Stimulated activated CD8-positive, alpha-beta memory T cell treated with anti-CD3 and anti-CD28 coated beads, Interleukin-4, amount 100 ng/mL, for 1 hour (primary cell): ENCODE measurements around the gene SLC66A3.

Source experiments
- DNase-seq, 2 donors: peaks; one replicate each; pipeline ENCODE4 v3.0.0-alpha.2; 2020; ENCODE audit warnings: low read depth in 2 of 2, low spot score in 1 of 2

Gene SLC66A3

DNA sequence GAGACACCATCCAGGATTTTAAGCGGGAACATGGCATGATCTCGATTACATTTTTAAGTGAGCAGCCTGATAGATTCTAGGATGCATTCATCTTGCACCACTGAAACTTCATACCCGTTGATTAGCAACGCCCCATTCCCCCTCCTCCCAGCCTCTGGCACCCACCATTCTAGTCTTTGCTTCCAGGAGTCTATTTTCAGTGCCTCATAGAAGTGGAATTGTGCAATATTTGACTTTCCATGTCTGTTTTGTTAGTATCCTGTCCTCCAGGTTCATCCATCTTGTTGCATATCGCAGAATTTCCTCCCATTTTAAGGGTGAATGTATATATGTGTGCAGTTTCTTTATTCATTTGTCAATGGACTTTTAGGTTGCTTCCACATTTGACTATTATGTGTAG, 20.9 kb upstream of the SLC66A3 start:
- DNase-seq: no peak

DNA sequence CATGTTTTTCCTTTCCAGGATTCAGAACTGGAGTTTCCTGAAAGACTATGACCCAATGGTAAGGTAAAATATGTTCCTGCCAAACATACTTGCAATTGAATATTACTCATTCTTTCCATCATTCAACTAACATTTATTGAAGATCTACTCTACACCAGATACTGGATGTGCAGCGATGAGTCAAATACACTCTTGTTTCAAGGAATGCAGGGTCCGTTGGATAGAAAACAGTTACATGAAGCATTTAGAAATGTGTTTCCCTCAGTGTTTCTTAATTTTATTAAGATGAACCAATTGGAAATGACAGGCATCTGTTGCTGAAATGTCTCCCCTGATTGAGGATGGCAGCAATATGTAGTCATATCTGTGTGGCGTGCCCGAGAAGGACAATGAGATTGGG, 14.8 kb upstream of the SLC66A3 start:
- DNase-seq: no peak

DNA sequence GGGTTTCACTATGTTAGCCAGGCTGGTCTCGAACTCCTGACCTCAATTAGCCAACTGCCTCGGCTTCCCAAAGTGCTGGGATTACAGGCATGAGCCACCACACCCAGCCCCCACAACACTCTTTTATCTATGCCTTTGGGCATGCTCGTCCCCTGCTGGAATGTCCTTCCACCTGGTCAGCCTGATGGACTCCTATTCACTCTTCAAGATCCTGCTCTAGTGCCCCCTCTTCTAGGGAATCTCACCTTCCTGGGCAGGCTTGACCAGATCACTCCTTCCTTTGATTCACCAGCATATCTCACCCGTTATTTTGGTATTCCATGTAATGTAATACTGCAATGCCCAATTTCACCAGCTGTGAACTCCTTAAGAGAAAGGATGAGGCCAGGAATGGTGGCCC, 13.9 kb upstream of the SLC66A3 start:
- no peak for DNase-seq

DNA sequence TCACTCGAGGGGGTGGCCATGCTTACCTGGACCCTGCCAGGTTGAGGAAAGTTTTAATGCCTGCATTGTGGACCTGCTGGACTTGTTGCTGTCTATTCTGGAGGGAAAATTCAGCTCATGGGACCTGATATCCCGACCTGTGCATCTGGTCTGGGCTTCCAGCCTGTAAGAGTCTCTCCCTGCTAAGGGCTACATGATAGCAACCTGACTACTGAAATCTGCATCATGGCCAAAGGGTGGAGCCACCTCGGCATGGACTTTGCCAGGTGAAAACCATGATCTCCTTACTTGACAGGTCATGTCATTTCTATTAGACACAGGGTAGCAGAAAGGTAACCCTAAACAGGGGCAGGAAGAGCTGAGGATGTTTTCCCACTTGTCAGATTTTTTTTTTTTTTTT, 12.9 kb upstream of the SLC66A3 start:
- DNase-seq: no peak

DNA sequence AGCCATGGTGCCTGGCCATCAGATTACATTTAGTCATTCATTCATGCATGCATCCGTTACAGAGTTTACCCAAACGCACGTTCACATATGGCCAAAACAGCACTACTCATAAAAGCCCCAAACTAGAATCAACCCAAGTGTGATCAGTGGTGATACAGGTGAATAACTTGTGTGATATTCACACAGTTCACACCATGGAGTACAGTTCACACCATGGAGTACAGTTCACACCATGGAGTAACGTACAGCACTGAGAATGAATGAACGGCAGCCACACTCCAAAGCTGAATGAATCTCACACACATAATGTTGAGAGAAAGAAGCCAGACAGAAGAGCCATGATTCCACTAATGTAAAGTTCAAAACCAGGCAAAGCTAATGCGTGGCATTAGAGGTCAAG, 12.3 kb upstream of the SLC66A3 start:
- no peak for DNase-seq

DNA sequence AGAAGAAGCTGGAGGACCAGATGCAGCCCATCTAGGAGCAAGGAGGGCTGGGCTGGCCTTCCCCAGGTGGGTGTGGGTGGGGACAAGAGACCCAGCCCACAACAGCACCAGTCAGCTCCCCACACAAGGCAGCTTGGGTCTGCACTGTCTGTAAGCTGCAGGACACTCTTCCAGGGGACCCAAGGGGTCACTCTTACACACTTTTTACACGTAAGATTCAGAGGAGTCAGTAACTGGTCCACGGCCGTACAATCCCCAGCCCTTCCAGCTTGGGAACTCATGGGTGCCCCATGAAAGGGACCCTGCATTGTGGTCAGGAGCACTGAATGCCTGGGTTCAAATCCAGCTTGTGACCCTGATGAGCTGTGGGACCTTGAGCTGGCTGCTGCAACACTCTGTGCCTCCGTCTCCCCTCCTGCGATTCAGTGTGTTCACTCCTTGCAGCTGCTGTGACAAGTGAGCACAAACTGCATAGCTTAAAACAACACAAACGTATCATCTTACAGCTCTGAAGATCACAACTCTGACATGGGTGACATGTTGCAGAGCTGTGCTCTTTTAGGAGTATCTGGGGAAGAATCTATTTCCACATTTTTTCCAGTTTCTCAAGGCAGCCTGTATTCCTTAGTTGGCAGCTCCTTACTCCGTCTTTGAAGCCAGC, 11.1 kb upstream of the SLC66A3 start:
- DNase-seq: no peak

DNA sequence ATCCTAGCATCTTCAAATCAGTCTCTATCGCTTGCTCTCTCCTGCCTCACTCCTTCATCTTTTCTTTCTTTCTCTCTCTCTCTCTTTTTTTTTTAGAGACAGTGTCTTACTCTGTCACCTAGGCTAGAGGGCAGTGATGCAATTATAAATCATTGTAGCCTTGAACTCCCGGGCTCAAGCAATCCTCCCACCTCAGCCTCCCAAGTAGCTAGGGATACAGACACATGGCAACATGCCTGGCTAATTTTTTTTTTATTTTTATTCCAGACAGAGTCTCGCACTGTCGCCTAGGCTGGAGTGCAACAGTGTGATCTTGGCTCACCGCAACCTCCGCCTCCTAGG, 10.6 kb upstream of the SLC66A3 start:
- DNase-seq: no peak

DNA sequence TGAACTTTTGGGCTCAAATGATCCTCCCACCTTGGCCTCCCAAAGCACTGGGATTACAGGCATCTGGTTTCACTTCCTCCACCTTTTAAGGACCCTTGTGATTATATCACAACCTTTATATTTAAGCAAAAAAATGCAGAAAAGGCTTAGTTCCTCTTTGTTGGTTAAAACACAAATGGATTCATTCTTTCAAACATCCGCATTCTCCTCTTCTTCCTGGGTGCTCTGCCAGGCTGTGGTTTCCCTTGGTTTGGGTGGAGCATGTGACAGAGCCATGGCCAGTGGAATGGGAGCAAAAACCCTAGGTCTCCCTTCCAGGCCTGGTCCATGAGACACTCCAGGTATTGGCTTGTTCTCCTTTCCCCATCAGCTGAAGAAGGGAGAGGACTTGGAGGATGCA, 9.9 kb upstream of the SLC66A3 start:
- no peak for DNase-seq

DNA sequence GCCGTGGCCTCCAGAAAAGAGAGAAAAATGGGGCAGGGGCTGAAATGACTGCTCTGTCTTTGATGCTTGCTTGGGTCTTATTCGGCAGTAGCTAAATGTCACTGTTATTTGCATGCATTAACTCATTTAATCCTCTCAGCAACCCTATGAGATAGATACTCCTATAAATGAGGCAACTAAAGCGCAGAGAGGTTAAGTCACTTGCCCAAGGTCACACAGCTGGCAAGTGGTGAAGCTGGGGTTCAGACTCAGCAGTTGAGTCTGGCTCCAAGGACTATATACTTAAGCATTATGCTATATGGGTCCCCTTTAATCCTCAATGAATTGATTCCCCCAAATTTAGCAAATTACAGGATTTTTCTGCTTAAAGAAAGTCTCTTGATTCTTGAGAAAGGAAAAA, 9.2 kb upstream of the SLC66A3 start:
- no peak for DNase-seq

DNA sequence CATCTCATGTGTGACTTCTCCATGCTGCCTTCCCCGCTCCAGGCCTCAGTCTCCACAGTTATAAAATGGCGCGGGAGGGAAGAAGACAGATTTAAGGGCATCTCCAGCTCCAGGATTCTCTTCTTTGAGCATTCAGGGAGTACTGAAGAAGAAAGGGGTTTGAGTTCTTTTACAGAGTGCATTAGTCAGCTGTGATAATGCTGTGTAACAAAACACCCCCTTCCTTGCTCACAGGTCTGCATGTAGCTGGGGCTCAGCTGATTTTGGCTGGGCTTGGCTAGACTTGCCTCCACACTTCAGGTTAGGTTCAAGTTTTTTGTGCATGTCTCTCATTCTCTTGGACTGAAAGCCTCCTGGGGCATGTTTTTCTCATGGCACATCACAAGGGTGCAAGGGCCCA, 8.0 kb upstream of the SLC66A3 start:
- no peak for DNase-seq

DNA sequence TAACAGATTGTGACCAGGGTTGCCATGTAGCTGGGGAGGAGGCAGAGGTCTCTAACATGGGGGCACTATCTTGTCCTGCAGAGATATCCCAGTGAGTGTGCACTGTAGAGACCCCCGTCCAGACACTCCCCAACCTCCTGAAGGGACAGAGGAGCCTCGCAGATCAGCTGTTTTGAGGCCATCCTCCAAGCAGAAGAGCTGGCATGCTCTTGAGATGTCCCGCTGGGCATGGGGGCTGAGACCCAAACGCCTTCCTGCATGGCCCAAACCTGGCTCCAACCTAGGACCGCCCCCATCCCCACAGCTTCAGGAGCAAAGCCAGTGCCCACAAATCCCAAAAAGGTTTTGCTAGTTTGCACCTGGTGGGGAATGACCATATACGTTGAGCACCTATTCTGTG, 2.7 kb upstream of the SLC66A3 start:
- DNase-seq: no peak

DNA sequence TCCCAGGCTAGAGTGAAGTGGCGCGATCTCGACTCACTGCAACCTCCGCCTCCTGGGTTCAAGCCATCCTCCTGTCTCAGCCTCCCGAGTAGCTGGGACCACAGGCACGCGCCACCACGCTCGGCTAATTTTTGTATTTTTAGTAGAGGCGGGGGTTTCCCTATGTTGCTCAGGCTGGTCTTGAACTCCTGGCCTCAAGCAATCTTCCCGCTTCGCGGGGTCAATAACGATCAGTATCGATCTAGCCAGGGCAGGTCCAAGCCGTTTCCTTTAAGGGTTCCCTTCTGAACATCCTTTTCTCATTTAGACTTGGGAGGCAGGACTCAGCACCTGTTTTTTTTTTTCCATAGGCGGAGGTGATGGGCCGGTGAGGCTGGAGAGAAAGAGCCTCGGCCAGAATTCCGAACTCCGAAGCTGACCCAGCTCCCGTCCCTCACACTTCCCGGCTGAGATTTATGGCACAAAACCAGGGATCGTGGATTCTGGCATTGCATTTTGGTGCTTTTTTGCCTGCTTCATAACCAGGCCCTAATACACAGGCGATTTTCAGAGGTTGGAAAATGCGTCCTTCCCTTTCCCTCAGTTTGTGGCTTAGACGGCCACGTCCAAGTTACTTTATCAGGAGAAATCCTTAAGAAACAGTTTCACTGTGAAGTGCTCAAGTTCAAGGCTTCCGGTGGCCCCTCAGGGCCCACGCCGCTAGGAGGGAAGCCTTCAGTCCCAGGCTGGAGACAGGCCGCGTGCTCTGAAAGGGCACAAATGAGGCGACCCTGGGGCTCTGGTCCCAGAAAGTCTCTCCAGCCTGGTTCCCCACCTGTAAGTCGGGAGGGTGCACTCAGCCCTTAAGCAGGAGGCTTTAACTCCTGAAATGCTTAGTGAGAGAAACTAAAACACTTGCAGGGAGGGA, 998 bp upstream of the SLC66A3 start:
- DNase-seq: no peak

DNA sequence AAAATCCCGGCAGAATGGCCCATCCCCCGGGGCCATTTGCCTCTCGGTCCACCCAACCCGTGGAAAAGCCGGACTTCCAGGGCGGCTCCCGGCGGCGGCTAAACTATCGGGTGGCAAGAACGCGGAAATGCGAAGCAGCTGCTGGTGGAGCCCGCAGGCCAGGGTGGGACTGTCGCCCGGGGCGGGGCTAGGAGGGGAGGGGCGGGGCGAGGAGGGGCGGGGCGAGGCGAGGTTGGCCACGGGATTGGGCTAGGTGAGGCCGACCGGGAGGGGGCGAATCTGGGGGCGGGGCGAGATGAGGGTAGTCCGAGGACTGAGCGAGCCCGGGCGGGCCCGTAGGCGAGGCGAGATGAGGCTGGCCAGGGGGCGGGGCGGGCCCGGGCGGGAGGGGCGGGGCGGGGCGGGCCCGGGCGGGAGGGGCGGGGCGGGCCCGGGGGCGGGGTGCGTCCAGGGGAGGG, 315 bp upstream of the SLC66A3 start:
- peak; percentile 96 to 97 for DNase-seq

DNA sequence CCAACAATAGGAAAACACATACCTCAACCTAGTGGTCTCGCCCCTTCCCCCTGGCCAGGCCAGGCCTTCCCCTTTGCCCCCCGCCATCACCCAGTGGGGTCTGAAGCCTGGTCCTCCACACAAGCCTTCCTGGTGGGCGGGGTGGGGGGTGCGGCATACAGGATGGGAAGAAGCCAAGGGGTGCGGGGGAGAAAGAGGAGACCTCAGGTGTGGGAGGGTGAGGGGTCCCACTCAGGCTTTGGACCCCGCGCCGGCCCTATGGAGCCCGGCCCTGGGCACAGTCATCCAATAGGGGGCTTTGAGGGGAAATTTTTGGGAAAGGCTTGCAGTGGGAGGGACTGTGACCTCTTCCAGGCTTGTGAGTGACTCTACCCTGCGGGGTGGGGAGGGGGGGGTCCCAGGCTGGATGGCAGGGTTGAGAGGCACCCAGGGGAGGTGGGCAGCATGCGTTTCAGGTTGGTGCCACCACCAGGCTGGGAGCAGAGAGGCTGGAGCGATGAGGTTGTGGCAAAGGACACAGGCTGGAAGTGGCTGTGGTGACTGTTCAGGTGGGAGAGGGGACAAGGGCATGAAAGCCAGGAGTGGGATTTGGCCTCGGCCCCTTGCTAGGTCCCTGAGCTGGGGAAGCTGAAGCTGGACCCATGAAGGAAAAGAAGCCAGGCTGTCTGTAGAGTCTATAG, 1.3 kb downstream of the SLC66A3 start:
- no peak for DNase-seq

DNA sequence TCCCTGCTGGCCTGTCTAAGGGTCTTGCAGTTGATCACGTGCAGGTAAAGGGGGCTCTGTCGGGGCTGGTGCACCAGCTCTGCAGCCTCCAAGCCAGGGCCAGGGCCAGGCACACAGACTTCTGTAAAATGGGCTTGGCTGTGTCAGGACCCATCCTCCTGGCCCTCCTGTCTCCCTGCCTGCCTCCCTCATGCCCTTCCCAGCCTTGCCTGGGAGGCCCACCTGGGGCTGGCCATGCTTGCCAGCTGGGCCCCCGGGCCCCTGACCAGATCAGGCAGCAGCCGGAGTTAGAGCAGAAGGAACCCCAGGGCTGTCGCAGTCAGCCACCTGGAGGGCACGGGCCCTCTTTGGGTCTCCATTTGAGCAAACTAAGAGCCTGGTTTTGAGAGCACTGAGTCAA, 2.0 kb downstream of the SLC66A3 start:
- DNase-seq: no peak

DNA sequence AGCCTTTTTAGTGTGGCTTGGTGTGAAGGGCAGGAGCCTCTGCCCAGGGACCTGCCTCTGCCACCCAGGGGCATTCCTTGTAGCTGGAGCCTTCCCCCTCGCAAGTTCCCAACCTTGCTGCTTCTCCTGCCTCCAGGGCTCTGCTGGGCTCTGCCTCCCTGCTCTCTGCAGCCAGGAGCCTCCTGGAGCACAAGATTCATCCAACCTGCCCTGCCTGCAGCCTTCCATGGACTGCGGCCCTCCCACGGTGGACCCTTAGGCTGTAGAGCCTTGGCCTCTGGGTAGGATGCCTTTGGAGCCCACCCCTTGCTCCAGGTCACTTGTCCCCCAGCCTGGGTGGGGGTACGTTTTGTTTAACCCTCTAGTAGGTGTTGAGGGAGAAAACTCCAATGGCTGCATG, 2.5 kb downstream of the SLC66A3 start:
- no peak for DNase-seq

DNA sequence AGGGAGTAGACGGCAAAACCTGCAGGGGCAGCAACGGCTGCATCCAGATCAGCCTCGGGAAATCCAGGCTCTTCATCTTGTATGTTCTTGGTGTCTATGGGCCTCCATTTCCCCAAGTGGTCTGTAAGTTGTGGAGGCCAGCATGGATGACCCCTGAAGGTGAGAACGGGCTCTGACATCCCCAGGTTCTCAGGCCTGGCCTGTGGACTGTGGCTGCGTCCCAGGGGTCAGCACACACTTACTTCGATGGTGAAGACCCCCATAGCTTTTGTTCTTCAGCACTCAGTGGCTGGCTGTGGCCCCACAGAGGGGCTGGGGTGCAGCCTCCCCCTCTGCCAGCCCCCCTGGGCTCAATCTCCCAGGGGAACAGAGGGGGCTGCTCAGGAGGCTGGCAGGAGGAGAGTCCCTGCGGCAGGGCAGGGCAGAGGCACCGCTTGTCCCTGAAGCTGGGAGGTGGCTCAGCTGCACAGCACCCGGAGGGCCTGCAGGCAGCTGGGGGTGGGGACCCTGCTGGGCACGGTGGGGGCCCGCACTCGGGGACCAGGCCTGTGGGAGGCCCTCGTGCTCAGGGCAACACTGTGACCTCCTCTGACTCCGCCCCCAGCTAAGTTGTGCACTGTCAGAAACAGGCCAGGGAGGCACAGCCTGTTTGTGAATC, 3.8 kb downstream of the SLC66A3 start:
- no peak for DNase-seq

DNA sequence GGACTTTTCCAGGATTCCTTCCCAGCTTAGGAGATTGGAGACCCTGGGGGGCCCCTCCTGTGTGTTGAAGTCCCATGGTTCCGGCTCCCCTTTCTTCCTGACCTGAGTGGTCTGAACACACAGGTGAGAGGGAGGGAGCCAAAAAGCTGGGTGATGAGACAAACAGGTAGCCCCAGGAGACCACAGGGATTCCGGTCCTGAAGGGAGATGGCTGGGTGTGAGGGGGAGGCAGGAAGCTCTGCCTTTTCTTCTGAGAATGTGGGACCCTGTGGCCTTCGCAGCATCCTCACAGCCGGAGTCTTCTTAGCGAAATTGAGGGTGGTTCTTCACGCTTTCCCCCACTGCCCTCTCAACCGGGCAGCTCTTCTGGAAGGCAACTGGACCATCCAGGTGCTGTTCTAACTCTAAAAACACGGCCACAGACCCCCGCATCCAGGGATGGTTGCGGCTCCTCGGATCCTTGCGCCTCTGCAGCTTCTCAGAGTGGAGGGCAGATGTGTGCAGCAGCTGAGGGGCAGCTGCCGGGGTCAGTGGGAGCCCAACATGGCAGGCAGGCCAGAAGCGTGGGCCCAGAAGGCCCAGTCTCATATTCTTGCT, 4.4 kb downstream of the SLC66A3 start:
- DNase-seq: no peak

DNA sequence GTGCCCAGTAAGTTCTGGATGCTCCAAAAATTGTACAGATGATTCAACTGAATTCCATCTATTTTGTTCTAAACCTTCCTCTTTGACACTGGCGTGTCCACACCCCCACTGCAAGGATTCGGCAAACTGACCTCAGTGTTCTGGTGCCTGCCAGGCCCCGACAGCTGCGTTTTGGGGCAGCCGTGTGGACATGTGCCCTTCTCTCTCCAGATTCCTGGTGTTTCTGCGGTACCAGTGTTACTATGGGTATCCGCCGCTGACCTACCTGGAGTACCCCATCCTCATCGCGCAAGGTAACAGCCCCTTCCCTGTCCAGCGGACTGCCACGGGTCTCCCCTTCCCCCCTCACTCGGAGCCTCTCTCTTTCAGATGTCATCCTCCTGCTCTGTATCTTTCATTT, 5.0 kb downstream of the SLC66A3 start:
- DNase-seq: no peak

DNA sequence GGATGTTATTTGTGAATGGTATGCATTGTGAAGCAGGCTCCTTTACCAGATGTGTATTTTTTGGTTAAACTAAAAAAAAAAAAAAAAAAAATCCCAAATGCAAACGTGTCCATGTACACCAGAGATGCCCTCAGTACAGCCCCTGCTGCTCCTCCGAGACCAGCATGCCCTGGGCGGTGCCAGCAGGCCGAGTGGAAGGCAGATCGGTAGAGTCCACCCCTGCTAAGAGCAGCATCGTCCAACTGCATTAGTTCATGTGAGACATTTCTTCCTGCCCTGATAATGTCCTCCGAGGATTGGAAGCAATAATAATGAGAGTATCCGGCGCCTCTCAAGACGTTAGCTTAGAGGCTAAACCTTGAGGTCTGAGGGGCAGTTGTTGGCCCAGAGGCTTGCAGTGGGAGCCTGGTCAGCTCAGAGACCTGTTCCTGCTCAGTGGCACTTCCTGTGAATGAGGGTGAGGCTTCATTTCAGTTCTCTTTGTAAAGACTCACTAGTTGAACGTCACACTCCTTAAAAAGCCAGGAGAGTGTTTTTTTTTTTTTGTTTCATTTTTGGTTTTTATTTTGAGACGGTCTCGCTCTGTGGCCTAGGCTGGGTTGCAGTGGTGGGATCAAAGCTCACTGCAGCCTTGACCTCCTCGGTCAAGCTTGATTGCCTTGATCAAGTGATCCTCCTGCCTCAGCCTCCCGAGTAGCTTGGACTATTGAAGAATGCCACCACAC, 5.6 kb downstream of the SLC66A3 start:
- no peak for DNase-seq

DNA sequence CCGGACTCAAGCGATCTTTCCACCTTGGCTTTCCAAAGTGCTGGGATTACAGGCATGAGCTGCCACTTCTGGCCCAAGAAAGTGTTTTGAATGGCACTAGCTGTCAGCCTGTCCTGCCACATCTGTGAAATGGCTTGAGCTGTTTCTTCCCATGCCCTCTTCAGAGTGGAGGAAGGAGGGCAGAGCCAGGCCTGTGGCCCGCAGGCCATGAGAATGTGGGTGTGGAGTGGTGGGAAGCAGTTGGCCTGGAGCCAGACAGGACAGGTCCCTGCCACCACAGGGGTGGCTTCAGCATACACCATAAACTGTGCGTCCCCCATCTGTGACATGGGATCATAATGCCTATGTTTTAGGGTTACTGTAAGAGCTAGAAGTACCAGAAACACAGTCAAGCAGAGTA, 6.5 kb downstream of the SLC66A3 start:
- no peak for DNase-seq
